ENCODE results near the gene HS6ST3.

The HS6ST3 gene

GRCh38 chr13:96794669-96795068 is 704.8 kb downstream of the HS6ST3 start:
- DNase-seq: no peak

GRCh38 chr13:96795670-96796069 is 705.8 kb downstream of the HS6ST3 start:
- DNase-seq: no peak

GRCh38 chr13:96796091-96796633 is 706.3 kb downstream of the HS6ST3 start:
- no peak for DNase-seq

GRCh38 chr13:96797136-96797535 is 707.2 kb downstream of the HS6ST3 start:
- no peak for DNase-seq

GRCh38 chr13:96803456-96804100 is 713.7 kb downstream of the HS6ST3 start:
- no peak for DNase-seq

- no peak for DNase-seq
Observed at GRCh38 chr13:96804174-96804573, 714.3 kb downstream of the HS6ST3 start.

- DNase-seq: no peak
Observed at GRCh38 chr13:96806746-96807145, 716.8 kb downstream of the HS6ST3 start.

- no peak for DNase-seq
Observed at GRCh38 chr13:96809366-96810096, 719.6 kb downstream of the HS6ST3 start.

- no peak for DNase-seq
Observed at GRCh38 chr13:96810104-96810503, 720.2 kb downstream of the HS6ST3 start.

GRCh38 chr13:96811049-96811448 is 721.1 kb downstream of the HS6ST3 start:
- DNase-seq: no peak

- DNase-seq: peak; percentile 56
Observed at GRCh38 chr13:96816261-96816660, 726.4 kb downstream of the HS6ST3 start.

- DNase-seq: no peak
Observed at GRCh38 chr13:96816874-96817273, 727.0 kb downstream of the HS6ST3 start.

- peak; percentile 8 for DNase-seq
Observed at GRCh38 chr13:96817336-96817941, 727.5 kb downstream of the HS6ST3 start.

GRCh38 chr13:96819375-96819774 is 729.5 kb downstream of the HS6ST3 start:
- DNase-seq: no peak

- peak; percentile 84 for DNase-seq
Observed at GRCh38 chr13:96821381-96821780, 731.5 kb downstream of the HS6ST3 start.

GRCh38 chr13:96821971-96822370 is 732.1 kb downstream of the HS6ST3 start:
- no peak for DNase-seq

- peak; percentile 25 for DNase-seq
Observed at GRCh38 chr13:96822895-96823294, 733.0 kb downstream of the HS6ST3 start.

GRCh38 chr13:96824140-96824539 is 734.2 kb downstream of the HS6ST3 start:
- DNase-seq: no peak

- DNase-seq: no peak
Observed at GRCh38 chr13:96825653-96826052, 735.7 kb downstream of the HS6ST3 start.

GRCh38 chr13:96834626-96835025 is 744.7 kb downstream of the HS6ST3 start:
- no peak for DNase-seq

- no peak for DNase-seq
Observed at GRCh38 chr13:96835546-96835945, 745.6 kb downstream of the HS6ST3 start.

GRCh38 chr13:96836733-96837132 is 746.8 kb downstream of the HS6ST3 start:
- DNase-seq: no peak

- DNase-seq: no peak
Observed at GRCh38 chr13:96837809-96838208, 747.9 kb downstream of the HS6ST3 start.

GRCh38 chr13:96844195-96844594 is 754.3 kb downstream of the HS6ST3 start:
- no peak for DNase-seq

Data from fibroblast of skin of back (primary cell).